Activated T-cell treated with anti-CD3 and anti-CD28 coated beads, Interleukin-2, amount 50 U/mL, for 1 hour (primary cell): ENCODE data around the gene POLD4.
A peak's percentile ranks its signal among the peaks of the same experiment; 100 is the strongest.
"Not testable (repeated sequence)": the region's sequence is repeated elsewhere in the genome, so short reads cannot be mapped to it uniquely, and the experiment has no call there.

Experiments
- DNase-seq: peaks from one replicate; pipeline ENCODE4 v3.0.0-alpha.2; 2020

Gene POLD4

DNA sequence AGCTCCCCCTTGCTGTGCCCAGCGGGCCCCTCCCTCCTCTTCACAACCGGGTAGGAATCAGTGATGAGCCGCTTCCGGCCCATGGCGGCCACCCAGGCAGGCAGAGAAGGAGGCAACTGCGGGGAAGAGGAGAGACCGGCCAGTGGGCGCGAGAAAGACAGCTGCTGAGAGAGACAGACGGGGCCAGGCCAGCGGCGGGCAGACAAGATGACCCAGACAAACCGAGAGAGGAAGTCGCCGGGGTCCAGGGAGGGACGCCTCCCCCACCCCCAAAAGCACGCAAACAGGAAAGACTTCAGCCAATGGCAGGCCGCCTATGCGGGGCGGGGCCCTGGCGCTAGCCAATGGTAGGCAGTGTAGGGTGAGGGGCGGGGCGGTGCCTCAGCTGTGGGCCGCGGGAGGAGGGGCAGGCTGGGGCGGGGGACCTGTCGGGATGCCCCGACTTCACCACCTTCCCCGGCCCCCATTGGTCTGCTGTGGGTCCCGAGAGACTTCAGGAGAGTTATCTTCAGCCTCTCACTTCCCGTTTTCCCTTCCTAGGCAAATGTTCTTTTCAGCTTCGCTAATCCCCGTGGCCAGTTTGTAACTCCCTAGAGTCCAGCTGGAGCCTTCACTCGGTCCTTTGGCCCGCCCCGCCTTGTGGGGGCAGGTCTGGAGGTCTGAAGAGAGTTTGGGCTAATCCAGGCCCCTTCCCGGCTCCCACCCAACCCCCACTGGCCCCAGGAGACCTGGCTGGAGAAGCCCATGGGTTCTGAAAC lies at the start of gene POLD4:
POLD4 (minus strand) TSS at position 230 of the 758 bp plus-strand sequence; CDS start at position 83, 147 bp downstream.
- peak; percentile 95 for DNase-seq

DNA sequence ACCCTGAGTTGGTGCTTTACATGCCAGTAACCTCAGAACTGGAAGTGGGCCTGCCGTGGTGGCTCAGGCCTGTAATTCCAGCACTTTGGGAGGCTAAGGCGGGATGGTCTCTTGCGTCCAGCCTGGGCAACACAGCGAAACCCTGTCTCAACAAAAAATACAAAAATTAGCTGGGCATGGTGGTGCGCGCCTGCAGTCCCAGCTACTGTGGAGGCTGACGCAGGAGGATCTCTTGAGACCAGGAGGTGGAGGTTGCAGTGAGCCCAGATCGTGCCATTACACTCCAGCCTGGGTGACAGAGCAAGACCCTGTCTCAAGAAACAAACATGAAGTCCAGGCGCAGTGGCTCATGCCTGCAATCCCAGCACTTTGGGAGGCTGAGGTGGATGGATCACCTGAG lies 49.7 kb upstream of the POLD4 start:
- DNase-seq: not testable (repeated sequence)

GRCh38 chr11:67402192-67402839 lies 49.0 kb upstream of the POLD4 start:
- not testable (repeated sequence) for DNase-seq

DNA sequence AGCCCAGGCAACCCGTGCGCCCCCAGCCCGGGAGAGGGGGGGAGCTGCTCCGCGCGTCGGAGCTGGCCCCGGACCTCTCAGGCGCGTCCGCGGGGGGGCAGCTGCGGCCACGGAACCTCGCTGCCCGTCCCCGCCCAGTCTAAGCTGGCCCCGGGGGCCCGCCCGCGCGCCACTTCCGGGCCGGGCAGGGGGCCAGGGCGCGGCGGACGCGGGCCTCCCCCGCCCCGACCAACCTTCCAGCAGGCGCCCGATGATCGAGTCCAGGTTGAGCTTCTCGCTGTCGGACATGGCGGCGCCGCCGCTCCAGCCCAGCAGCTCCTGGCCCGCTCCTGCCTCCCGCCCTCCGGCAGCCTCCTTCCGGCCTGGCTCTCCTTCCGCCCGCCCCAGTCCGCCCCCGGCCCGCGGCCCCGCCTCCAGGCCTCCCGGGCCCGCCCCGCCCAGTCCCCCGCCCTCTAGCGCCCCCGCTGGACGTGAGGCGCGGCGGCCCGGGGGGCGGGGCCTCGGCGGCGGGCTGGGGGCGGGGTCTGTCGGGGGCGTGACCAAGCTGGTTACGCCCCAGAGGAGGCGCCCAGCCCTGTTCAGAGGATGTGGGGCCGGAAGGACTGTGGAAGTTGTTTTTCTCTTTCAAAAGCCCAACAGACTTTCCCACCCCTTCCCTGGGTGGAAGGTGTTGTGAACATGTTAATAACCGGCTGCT lies 48.3 kb upstream of the POLD4 start, which contains the start of gene PPP1CA:
PPP1CA (minus strand) TSS at position 364 of the 697 bp plus-strand sequence; CDS start at position 288, 76 bp downstream.
- DNase-seq: peak; percentile 96

DNA sequence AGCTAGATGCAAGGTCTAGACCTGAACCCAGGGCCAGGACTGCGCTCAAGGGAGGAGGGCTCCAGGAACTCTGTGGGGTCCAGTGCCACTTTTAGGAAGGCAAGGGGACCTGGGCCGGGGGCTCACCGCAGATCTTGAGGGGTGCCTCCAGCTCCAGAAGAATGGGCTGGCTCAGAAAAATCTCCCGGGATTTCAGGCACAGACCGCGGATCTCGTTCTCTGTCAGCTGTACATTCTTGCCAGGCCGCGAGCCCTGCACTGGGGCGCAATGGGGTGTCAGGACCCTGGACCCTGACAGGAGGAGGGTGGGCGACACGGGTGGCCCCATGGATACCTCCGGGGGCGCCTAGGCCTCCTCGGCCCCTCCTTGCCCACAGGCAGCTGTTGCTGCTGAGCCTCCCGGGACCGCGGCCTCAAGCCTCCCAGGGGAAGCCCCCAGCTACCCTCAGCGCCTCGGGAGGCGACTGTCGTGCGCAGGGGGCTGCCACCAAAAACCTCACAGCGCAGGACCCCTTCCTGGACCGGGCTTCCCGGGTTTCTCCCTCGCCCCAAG lies 47.7 kb upstream of the POLD4 start:
- no peak for DNase-seq

DNA sequence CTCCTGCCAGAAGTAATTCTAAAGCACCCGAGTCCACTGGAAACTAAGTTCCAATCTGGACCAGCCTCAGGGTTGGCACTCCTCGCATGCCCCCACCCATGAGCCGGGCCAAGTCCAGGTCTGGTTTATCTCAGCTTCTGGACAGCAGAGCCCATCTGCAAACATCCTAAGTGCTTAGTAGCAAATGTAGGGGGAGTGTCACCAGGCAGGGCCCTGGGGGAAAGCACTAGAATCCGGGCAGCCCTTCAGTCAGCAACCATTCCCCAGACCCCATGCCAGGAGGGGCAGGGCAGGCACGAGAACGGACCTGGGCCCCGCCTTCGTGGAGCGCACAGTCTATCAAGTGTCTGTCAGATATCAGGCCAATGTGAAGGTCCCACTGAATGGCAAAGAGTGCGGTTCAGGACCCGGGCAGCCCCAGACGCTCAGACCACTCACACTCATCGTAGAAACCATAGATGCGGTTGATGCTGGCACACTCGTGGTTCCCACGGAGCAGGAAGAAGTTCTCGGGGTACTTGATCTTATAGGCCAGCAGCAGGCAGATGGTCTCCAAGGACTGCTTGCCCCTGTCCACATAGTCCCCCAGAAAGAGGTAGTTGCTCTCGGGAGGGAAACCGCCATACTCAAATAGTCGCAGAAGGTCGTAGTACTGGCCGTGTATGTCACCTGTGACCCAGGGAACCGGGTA lies 47.0 kb upstream of the POLD4 start:
- peak; percentile 31 for DNase-seq

- DNase-seq: no peak
These were observed 45.6 kb upstream of the POLD4 start for GRCh38 chr11:67398661-67399563.

DNA sequence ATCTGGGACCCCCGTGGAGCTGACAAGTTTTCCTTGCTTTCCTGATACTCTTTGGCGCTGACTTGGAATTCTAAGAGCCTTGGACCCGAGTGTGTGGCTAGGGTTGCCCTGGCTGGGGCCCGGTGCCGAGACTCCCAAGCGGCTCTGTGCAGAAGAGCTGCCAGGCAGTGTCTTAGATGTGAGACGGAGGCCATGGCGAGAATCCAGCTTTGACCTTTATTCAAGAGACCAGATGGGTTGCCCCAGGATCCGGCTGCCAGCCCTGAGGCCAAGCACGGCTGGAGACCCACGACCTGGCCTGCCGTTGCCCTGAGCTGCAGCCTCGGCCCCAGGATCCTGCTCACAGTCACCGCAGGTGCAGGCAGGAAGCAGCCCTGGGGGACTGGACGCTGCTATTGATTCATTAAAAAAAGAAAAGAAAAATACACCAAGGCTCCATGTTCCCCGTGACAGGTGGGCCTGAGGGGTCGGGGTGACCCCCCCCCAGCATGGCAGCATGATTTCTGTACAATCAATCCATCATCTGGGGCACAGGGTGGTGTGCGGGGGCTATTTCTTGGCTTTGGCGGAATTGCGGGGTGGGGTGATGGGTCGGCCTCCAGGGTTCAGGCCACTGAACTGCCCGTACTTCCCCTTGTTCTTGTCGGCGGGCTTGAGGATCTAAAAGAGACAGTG lies 44.8 kb upstream of the POLD4 start:
- no peak for DNase-seq

DNA sequence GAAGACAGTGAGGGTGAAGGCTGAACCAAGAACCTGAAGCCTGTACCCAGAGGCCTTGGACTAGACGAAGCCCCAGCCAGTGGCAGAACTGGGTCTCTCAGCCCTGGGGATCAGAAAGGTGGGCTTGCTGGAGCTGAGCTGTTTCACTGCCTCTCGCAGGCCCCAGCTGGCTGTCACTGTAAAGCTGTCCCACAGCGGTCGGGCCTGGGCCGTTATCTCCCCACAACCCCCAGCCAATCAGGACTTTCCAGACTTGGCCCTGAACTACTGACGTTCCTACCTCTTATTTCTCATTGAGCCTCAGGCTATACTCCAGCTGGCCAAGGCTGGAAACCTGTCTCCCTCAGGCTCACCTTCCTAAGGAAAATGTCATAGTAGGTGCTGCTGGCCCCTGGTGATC lies 44.2 kb upstream of the POLD4 start:
- no peak for DNase-seq

DNA sequence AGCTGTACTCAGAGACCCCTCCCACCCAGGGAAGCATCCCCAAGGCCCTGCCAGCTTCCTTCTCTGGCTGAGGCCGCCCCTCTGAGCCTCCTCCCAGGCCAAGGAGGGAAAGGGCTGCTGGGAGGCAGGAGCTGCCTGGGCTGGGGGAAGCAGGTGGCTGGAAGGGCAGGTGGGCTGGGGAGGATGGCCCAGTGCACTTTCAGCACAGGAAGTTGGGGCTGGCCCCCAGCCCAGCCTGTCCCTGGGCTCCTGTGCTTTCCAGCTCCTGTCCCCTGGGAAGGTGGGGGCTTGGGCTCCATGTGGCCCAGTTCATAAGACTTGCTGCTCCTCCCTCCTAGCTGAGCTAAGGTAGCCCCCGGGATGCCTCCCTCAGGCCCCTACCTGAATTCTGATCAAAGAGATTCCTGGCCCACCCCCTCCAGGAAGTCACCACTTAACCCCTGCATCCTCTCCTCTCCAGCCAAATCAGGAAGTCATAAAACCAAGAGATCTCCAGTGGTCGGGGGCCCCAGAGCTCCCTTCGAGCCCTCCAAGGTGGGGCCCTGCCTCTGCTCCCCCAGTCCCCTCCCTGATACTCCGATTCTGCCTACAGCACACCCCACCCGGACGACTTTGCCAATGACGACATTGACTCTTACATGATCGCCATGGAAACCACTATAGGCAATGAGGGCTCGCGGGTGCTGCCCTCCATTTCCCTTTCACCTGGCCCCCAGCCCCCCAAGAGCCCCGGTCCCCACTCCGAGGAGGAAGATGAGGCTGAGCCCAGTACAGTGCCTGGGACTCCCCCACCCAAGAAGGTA lies 43.4 kb upstream of the POLD4 start:
- no peak for DNase-seq

DNA sequence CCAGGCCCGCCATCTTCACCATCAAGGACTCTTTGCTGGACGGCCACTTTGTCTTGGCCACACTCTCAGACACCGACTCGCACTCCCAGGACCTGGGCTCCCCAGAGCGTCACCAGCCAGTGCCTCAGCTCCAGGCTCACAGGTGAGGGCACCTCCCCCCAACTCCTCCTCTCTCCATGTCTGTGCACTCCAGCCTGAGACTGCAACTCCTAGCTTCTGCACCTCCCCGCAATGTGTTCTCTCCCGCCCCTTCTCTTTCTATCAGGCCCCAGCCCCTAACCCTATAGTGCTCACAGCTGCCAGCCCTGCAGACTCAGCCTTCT lies 42.9 kb upstream of the POLD4 start:
- no peak for DNase-seq

- DNase-seq: no peak
These were observed 42.4 kb upstream of the POLD4 start for GRCh38 chr11:67395555-67396258.

DNA sequence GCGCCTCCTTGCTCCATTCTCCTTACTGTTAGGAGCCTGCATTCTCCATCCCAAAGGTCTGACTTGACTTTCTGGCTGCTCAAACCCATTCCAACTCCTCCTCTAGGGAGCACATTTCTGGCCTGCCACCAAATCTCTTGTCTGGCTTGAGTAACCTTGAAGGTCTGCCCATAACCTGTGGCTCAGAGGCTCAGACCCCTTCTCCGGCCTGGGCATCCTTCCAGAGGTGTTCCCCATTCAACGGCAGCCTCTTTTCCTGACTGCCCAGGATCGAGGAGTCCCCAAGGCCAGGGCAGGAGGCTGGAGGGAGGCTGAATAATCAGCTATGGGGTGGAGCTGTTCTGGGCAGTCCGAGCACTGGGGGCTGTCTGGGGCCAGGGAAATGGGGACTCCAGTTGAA lies 40.6 kb upstream of the POLD4 start:
- DNase-seq: no peak

DNA sequence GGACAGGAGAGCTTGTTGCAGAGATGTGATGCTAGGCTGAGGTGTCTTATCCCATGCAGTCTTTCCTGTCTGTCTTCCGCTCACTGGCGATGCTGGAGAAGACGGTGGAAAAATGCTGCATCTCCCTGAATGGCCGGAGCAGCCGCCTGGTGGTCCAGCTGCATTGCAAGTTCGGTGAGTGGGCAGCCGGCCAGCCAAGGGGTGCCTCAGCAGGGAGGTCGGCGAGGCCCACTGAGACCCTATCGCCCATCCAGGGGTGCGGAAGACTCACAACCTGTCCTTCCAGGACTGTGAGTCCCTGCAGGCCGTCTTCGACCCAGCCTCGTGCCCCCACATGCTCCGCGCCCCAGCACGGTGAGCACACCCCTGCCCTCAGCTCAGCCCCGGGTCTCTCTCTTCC lies 40.1 kb upstream of the POLD4 start:
- no peak for DNase-seq

DNA sequence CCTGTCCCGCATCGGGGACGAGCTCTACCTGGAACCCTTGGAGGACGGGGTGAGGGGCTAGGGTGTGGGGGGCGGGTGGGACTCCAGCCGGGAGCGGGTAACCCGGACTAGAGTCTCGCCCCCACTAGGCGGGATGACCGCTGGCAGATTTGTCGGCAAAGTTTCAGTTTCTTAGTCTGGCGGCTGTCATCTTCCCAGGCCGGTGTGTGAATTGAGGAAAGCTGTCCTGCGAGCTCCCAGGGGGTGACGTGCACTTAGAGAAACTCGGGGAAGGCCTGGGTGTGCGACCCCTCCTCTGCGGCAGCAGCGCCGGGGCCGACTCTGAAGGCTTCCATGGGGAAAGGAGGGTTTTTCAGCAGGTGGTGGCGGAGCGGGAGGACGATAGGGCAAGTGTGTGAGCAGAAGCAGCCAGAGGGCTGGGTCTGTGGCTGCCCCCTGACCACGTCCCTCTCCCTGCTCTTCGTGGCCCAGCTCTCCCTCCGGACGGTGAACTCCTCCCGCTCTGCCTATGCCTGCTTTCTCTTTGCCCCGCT lies 38.9 kb upstream of the POLD4 start:
- no peak for DNase-seq

- DNase-seq: peak; percentile 88
These were observed 38.2 kb upstream of the POLD4 start, which contains the start of gene RAD9A for GRCh38 chr11:67391304-67392182. Gene RAD9A (plus strand): TSS chr11:67391986. CDS start chr11:67392045, 59 bp downstream.

GRCh38 chr11:67390947-67391303 lies 37.6 kb upstream of the POLD4 start:
- no peak for DNase-seq

- DNase-seq: peak; percentile 66
These were observed 36.1 kb upstream of the POLD4 start for GRCh38 chr11:67389477-67389876.
